ENCODE results near the gene FGGY. TPM values are rescaled to one million over a fixed set of nuclear protein-coding genes. Genes with fewer than 3 reads are reported as not detected.

FGGY gene
- total and polyA plus RNA-seq, 2 donors (not counting 3 experiments of a cell fraction or from before 2014, with no cell fraction given), result 5.6 to 6.4 TPM

DNA sequence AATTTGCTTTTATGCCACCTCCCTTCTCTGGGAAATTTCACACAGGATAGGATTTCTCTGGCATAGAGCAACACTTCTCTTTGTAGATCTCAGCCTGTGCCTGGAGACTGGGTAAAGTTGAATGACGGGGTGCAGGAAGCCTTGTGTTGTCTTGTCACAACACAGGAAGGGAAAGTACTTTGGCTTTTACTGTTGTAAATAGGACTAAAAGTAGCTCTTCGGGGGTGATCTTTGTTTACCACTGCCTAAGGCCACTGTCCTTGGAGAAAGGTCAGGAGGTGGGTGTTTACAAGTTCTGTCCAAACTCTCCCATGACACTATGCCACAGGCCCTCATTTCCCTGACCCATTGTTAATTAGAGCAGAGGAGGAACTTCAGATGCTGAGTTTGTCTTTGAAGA is 139.7 kb downstream of the FGGY start:
- no peak overlapping the region for H2AFZ ChIP-seq (ENCODE audit: low read depth, low read length)
- ChIA-PET POLR2A (no interaction called here), CTCF (no interaction called here)
- no peaks in the 10 kb centered on the region for H3K9me1 ChIP-seq (replicated peaks; ENCODE audit: control insufficient read depth, extremely low read depth, insufficient read depth, low read length)
- no peaks in the 10 kb centered on the region for H3K79me2 ChIP-seq (ENCODE audit: control insufficient read depth, insufficient read depth, low read length)
- no peak for DNase-seq (ENCODE audit: low read depth, low spot score)
- no peaks in the 10 kb centered on the region for H3K9me3 ChIP-seq (replicated peaks; ENCODE audit: control insufficient read depth, insufficient read depth, low read length)
- no peaks in the 10 kb centered on the region for H3K4me1 ChIP-seq (ENCODE audit: control insufficient read depth, extremely low read depth, insufficient read depth, low read length)
- TF ChIP-seq EZH2 (IDR thresholded peaks at IDR 0.05; ENCODE audit: borderline replicate concordance, low read depth, low read length, severe bottlenecking), result no peak
- TF ChIP-seq JUN (IDR thresholded peaks at IDR 0.05; ENCODE audit: borderline replicate concordance, insufficient read depth, insufficient read length, low read depth), result no peak
- TF ChIP-seq FOS (IDR thresholded peaks at IDR 0.05; ENCODE audit: borderline replicate concordance, insufficient read depth, low read length), result no peak
- no peak for TF ChIP-seq MYC (IDR thresholded peaks at IDR 0.05; ENCODE audit: low read depth, low read length)
- no peak for TF ChIP-seq POLR2AphosphoS5 (IDR thresholded peaks at IDR 0.05; ENCODE audit: insufficient read depth, low read depth, low read length)
- H3K27me3 ChIP-seq (ENCODE audit: control insufficient read depth in 2 of 2, insufficient read depth in 2 of 2, low read length in 2 of 2), result no peaks in the 10 kb centered on the region
- no peaks in the 10 kb centered on the region for H4K20me1 ChIP-seq (replicated peaks; ENCODE audit: control insufficient read depth, extremely low read depth, insufficient read depth, low read length)
- H3K4me2 ChIP-seq (ENCODE audit: insufficient read depth, low read length), result no peak overlapping the region
- intact Hi-C loops (cut with micrococcal nuclease) (no loop called here), dilution Hi-C loops (cut with MboI; ENCODE audit: extremely low pct_ligation_motif_present, low sequenced_read_pairs) (no loop called here)
- BruUV-seq (replicated peaks), result no TSS peak
- H3K9ac ChIP-seq (replicated peaks; ENCODE audit: extremely low read depth, insufficient read depth, low read length), result no peak overlapping the region
- H3K4me3 ChIP-seq (replicated peaks in 1 of 3; ENCODE audit: insufficient read depth in 1 of 3, low read depth in 1 of 3, low read length in 3 of 3), result no peak overlapping the region
- no peak for FAIRE-seq
- no peak overlapping the region for H3K27ac ChIP-seq (ENCODE audit: insufficient read depth, low read depth, low read length)
- no peaks in the 10 kb centered on the region for H3K36me3 ChIP-seq (ENCODE audit: control insufficient read depth in 2 of 2, extremely low read depth in 1 of 2, insufficient read depth in 2 of 2, low read length in 2 of 2)

DNA sequence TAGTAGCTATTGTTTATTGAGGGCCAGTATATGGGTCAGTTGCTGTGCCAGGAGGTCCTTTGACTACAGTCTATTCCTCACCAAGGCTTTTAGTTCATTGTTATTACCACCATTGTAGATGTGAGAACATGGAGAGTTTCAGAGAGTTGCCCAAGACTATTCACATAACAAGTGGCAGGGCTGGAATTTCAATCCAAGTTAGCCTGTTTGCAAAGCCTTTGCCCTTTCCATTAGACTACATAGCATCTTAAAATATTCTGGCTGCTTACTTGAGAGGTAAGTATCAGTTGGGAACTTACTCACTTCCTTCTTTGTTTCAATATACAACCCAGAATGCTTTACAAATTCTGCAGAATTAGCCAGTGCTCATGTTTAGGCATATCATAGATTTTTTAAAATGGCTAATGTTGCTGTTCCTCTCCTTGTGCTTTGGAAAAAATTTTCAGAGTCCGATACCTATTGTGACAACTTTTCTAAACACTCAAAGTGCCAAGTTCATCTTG is 141.2 kb downstream of the FGGY start:
- no peak overlapping the region for H3K4me3 ChIP-seq (replicated peaks in 1 of 3; ENCODE audit: insufficient read depth in 1 of 3, low read depth in 1 of 3, low read length in 3 of 3)
- no peaks in the 10 kb centered on the region for H3K4me1 ChIP-seq (ENCODE audit: control insufficient read depth, extremely low read depth, insufficient read depth, low read length)
- H3K79me2 ChIP-seq (ENCODE audit: control insufficient read depth, insufficient read depth, low read length), result no peaks in the 10 kb centered on the region
- H3K4me2 ChIP-seq (ENCODE audit: insufficient read depth, low read length), result no peak overlapping the region
- no peaks in the 10 kb centered on the region for H4K20me1 ChIP-seq (replicated peaks; ENCODE audit: control insufficient read depth, extremely low read depth, insufficient read depth, low read length)
- no peak overlapping the region for H3K9ac ChIP-seq (replicated peaks; ENCODE audit: extremely low read depth, insufficient read depth, low read length)
- FAIRE-seq, result no peak
- CTCF ChIA-PET, result no interaction called here
- no peak for DNase-seq (ENCODE audit: low read depth, low spot score)
- H3K9me1 ChIP-seq (replicated peaks; ENCODE audit: control insufficient read depth, extremely low read depth, insufficient read depth, low read length), result no peaks in the 10 kb centered on the region
- H3K27ac ChIP-seq (ENCODE audit: insufficient read depth, low read depth, low read length), result no peak overlapping the region
- no peaks in the 10 kb centered on the region for H3K36me3 ChIP-seq (ENCODE audit: control insufficient read depth in 2 of 2, extremely low read depth in 1 of 2, insufficient read depth in 2 of 2, low read length in 2 of 2)
- no peaks in the 10 kb centered on the region for H3K27me3 ChIP-seq (ENCODE audit: control insufficient read depth in 2 of 2, insufficient read depth in 2 of 2, low read length in 2 of 2)
- POLR2A ChIA-PET, result no interaction called here
- no peak overlapping the region for H2AFZ ChIP-seq (ENCODE audit: low read depth, low read length)
- no peak for TF ChIP-seq GATA2 (IDR thresholded peaks at IDR 0.05; ENCODE audit: insufficient read depth, insufficient read length, low read depth, low read length)
- TF ChIP-seq JUN (IDR thresholded peaks at IDR 0.05; ENCODE audit: borderline replicate concordance, insufficient read depth, insufficient read length, low read depth), result no peak
- TF ChIP-seq MAX (IDR thresholded peaks at IDR 0.05; ENCODE audit: insufficient read depth, insufficient read length), result no peak
- TF ChIP-seq, protein P1, sequence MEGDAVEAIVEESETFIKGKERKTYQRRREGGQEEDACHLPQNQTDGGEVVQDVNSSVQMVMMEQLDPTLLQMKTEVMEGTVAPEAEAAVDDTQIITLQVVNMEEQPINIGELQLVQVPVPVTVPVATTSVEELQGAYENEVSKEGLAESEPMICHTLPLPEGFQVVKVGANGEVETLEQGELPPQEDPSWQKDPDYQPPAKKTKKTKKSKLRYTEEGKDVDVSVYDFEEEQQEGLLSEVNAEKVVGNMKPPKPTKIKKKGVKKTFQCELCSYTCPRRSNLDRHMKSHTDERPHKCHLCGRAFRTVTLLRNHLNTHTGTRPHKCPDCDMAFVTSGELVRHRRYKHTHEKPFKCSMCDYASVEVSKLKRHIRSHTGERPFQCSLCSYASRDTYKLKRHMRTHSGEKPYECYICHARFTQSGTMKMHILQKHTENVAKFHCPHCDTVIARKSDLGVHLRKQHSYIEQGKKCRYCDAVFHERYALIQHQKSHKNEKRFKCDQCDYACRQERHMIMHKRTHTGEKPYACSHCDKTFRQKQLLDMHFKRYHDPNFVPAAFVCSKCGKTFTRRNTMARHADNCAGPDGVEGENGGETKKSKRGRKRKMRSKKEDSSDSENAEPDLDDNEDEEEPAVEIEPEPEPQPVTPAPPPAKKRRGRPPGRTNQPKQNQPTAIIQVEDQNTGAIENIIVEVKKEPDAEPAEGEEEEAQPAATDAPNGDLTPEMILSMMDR (IDR thresholded peaks at IDR 0.05; ENCODE audit: extremely low read depth in 1 of 2, insufficient read depth in 1 of 2, low read depth in 1 of 2, low read length in 2 of 2), result no peak
- TF ChIP-seq MYC (IDR thresholded peaks at IDR 0.05; ENCODE audit: low read depth, low read length), result no peak
- TF ChIP-seq EZH2 (IDR thresholded peaks at IDR 0.05; ENCODE audit: borderline replicate concordance, low read depth, low read length, severe bottlenecking), result no peak
- TF ChIP-seq POLR2A (IDR thresholded peaks at IDR 0.05; ENCODE audit: low read depth, low read length), result no peak
- TF ChIP-seq POLR2AphosphoS5 (IDR thresholded peaks at IDR 0.05; ENCODE audit: insufficient read depth, low read depth, low read length), result no peak
- TF ChIP-seq FOS (IDR thresholded peaks at IDR 0.05; ENCODE audit: borderline replicate concordance, insufficient read depth, low read length), result no peak
- H3K9me3 ChIP-seq (replicated peaks; ENCODE audit: control insufficient read depth, insufficient read depth, low read length), result no peaks in the 10 kb centered on the region
- intact Hi-C loops (cut with micrococcal nuclease), result no loop called here
- BruUV-seq (replicated peaks), result no TSS peak
- dilution Hi-C loops (cut with MboI; ENCODE audit: extremely low pct_ligation_motif_present, low sequenced_read_pairs), result no loop called here

Measured in endothelial cell of umbilical vein (primary cell).